ENCODE results near the gene RHEX.

RHEX gene

DNA sequence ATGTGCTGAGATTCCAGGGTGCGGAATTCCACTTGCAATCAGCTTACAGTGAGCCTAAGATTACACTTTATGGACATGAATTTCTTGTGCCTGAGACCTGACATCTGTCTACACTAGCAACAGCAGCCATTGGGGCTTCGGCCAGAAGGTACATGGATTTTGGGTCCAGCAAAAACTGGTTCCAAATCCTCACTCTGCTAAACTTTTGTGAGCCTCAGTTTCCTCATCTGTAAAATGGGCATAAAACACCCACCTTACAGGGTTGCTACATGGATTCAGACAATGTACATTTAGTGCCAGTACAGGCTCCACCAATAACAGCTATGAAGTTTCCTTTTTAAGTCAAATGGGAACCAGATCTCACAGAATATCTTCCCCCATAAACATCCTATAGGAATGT lies 30.8 kb downstream of the RHEX start:
- no peak for DNase-seq (ENCODE audit: extremely low spot score)
- ChIA-PET POLR2A (no interaction called here), CTCF (interaction anchor here (0.9 to 4.0 kb wide), 5 partner anchors 9 to 292 kb away, joined by 3 to 16 read pairs (median 3); no protein-coding TSS in a partner anchor)
- TF ChIP-seq, protein P1, sequence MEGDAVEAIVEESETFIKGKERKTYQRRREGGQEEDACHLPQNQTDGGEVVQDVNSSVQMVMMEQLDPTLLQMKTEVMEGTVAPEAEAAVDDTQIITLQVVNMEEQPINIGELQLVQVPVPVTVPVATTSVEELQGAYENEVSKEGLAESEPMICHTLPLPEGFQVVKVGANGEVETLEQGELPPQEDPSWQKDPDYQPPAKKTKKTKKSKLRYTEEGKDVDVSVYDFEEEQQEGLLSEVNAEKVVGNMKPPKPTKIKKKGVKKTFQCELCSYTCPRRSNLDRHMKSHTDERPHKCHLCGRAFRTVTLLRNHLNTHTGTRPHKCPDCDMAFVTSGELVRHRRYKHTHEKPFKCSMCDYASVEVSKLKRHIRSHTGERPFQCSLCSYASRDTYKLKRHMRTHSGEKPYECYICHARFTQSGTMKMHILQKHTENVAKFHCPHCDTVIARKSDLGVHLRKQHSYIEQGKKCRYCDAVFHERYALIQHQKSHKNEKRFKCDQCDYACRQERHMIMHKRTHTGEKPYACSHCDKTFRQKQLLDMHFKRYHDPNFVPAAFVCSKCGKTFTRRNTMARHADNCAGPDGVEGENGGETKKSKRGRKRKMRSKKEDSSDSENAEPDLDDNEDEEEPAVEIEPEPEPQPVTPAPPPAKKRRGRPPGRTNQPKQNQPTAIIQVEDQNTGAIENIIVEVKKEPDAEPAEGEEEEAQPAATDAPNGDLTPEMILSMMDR (IDR thresholded peaks at IDR 0.05; ENCODE audit: control extremely low read depth, extremely low read depth, low read depth, missing control alignments) = no peak

DNA sequence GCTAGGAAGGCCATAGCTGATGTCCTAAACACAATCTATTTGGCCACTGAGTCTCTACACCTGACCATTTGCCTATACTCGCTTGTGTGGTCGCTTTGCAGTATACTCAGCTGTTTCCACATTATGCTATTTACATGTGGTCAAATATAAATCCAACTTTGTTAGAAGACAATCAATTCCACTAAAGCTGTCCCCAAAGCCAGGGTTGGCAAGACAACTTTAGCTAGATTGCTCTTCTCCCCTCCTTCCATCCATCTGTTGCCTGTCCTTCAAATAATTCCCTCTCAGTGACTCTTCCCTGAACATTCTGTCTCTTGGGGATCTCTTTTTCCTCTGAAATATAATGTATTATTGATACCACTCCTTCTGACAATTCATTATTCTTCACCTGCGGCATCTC lies 34.1 kb downstream of the RHEX start:
- ChIA-PET POLR2A (no interaction called here), CTCF (interaction anchor here (0.8 to 1.0 kb wide), 4 partner anchors 19 to 110 kb away, joined by 3 to 5 read pairs (median 3); no protein-coding TSS in a partner anchor)
- TF ChIP-seq, protein P1 (IDR thresholded peaks at IDR 0.05; ENCODE audit: control extremely low read depth, extremely low read depth, low read depth, missing control alignments) = no peak
- no peak for DNase-seq (ENCODE audit: extremely low spot score)

DNA sequence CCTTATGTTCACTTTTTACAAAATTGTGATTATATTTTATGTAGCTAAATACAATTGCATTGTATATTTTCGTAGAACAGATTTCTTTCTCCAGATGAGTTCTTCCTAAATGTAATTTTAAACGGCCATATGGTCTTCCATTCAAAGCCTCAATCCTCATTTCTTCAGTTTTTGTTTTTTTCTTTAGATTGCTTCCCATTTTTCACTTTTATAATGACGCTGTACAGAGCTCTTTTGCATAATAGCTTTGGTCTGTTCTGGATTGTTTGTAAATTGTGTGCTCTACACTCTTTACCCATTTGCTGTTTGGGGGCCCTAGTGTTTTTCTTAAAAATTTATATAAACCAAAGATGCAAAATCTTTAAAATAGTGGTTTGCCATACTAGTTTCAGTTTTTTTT lies 36.4 kb downstream of the RHEX start:
- POLR2A ChIA-PET = no interaction called here
- TF ChIP-seq, protein P1 (IDR thresholded peaks at IDR 0.05; ENCODE audit: control extremely low read depth, extremely low read depth, low read depth, missing control alignments) = no peak
- no peak for DNase-seq (ENCODE audit: extremely low spot score)
- CTCF ChIA-PET = interaction anchor here (1.0 to 1.7 kb wide), 4 partner anchors 14 to 105 kb away, joined by 3 to 4 read pairs (median 4); no protein-coding TSS in a partner anchor

DNA sequence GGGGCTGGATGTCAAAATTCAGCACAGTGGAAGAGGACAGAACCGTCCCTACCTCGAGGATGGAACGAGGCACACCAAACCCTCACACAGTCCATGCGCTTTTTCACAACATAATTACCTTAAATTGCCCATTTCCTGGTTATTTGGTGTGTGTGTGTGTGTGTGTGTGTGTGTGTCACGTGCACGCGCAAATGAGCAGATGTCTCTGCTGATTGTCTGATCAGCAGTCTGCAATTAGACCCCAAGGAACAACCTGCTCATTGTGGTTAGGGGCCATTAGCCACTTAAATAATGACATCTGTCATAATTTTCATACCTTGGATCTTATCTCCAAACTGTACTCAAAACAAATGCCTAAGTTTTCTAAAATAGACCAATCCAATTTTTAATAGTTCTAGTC lies 41.1 kb downstream of the RHEX start:
- ChIA-PET POLR2A (no interaction called here), CTCF (interaction anchor here (3.4 kb wide), 1 partner anchor 12 kb away, joined by 18 read pairs; no protein-coding TSS in a partner anchor)
- DNase-seq (ENCODE audit: extremely low spot score) = no peak
- TF ChIP-seq, protein P1 (IDR thresholded peaks at IDR 0.05; ENCODE audit: control extremely low read depth, extremely low read depth, low read depth, missing control alignments) = no peak

DNA sequence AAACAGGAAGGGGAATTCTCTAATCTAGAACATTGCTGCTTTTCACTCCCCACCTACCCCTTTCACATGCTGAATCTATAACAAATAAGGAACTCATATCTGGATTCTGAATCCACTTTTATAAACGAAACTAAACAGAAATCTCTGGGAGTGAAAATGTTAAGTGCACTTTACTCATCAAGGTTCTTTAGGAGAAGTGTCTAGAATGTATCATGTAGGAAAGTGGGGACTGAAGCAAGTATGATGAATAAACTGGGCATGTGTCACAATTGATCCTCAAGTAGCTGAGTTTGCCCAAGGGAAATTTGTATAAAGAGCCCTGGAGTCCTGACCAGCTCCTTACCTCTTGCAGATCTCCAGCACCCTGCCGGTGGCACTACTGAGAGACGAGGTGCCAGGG lies 44.4 kb downstream of the RHEX start:
- ChIA-PET CTCF (interaction anchor here (0.8 to 18.3 kb wide), 8 partner anchors 8 to 305 kb away, joined by 3 to 323 read pairs (median 3); no protein-coding TSS in a partner anchor), POLR2A (no interaction called here)
- no peak for DNase-seq (ENCODE audit: extremely low spot score)
- TF ChIP-seq, protein P1 (IDR thresholded peaks at IDR 0.05; ENCODE audit: control extremely low read depth, extremely low read depth, low read depth, missing control alignments) = no peak

DNA sequence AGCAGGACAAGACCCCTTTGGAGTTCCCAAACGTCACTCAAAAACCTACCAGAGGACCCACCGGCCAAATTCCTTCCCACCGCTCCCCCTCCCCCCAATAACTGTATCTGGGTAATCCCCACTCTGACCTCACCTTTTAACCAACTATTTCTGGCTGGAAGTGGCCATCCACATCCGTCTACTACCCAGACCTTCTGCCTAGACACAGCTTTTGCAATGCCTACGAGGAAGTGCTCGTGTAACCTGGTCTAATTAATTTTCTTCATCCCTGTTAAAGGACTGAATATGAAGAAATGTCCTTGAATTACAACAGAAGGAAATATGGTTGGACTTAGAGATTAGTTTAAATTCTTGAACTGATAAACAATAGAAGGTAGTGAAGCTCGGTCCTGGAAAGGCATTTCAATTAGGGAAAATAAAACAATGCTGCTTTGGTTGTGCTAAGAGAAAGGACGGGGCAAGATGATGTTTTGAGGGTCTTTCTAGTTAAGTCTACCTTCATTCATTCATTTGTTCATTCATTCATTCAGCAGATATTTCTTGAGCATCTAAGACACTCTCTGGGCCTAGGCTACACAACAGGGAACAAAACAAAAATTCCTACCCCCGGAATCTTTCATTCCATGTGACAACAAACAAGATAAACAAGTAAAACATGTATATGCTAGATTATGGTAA lies 45.4 kb downstream of the RHEX start:
- ChIA-PET POLR2A (no interaction called here), CTCF (interaction anchor here (0.9 to 18.3 kb wide), 6 partner anchors 7 to 116 kb away, joined by 3 to 323 read pairs (median 4); no protein-coding TSS in a partner anchor)
- TF ChIP-seq, protein P1 (IDR thresholded peaks at IDR 0.05; ENCODE audit: control extremely low read depth, extremely low read depth, low read depth, missing control alignments) = no peak
- DNase-seq (ENCODE audit: extremely low spot score) = no peak
